ENCODE data around the gene YPEL2. TPM values are rescaled to one million over a fixed set of nuclear protein-coding genes. Genes with fewer than 3 reads are reported as not detected.
"Not testable (repeated sequence)": the region's sequence is repeated elsewhere in the genome, so short reads cannot be mapped to it uniquely, and the experiment has no call there.

The YPEL2 gene
- total RNA-seq, 1 donor from 2014 or later: 16.7 TPM

DNA sequence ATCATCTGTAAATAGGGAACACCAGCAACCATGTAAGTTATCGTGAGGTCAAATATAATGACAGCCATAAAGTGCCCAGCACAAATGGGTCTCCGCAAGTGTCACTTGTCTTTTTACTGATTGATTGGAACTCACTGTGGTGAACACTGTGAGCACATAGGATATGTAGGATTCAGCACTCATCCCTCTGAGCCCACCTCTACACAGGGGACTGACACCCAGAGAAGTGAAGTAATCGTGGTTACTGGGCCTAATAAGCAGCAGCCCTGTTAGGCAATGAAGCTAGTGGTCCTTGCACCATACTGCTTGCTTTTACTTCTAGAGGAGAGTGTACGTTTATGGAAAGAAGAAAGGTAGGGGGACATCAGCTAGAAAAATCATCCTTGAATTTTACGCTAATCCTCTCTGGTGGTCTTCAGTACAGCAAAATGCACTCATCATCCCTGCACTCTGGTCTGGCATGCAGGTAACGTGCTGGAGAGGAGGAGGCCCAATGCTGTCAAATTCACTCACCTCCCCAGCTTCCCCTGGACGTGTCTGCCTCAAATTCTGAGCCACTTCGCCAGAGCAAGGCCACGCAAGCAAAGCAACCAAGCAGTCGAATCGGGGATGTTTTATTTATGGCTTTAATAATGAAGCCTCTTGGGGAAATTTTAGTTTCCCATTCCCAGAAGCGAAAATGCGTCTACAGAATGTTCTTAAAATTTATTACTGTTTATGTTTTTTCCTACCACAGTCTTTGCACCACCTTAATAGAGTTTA is 74.7 kb downstream of the YPEL2 start:
- Histone ChIP-seq H3K4me1 (peaks cover 24% of the 10 kb centered on the region), H3K4me3 (no peak overlapping the region), H3K27ac (peak overlapping the region; percentile 43), H3K9me3 (peaks cover 4% of the 10 kb centered on the region), H3K27me3 (no peaks in the 10 kb centered on the region), H3K36me3 (no peaks in the 10 kb centered on the region)
- intact Hi-C loops (cut with DNase I): no loop called here
- TF ChIP-seq POLR2AphosphoS5 (IDR thresholded peaks at IDR 0.05; ENCODE audit: insufficient read depth in 1 of 2, low read depth in 1 of 2) (no peak), POLR2A (IDR thresholded peaks at IDR 0.05) (no peak)
- TF ChIP-seq, protein P1, sequence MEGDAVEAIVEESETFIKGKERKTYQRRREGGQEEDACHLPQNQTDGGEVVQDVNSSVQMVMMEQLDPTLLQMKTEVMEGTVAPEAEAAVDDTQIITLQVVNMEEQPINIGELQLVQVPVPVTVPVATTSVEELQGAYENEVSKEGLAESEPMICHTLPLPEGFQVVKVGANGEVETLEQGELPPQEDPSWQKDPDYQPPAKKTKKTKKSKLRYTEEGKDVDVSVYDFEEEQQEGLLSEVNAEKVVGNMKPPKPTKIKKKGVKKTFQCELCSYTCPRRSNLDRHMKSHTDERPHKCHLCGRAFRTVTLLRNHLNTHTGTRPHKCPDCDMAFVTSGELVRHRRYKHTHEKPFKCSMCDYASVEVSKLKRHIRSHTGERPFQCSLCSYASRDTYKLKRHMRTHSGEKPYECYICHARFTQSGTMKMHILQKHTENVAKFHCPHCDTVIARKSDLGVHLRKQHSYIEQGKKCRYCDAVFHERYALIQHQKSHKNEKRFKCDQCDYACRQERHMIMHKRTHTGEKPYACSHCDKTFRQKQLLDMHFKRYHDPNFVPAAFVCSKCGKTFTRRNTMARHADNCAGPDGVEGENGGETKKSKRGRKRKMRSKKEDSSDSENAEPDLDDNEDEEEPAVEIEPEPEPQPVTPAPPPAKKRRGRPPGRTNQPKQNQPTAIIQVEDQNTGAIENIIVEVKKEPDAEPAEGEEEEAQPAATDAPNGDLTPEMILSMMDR (IDR thresholded peaks at IDR 0.05): no peak
- DNase-seq (ENCODE audit: extremely low spot score in 2 of 2): no peak

DNA sequence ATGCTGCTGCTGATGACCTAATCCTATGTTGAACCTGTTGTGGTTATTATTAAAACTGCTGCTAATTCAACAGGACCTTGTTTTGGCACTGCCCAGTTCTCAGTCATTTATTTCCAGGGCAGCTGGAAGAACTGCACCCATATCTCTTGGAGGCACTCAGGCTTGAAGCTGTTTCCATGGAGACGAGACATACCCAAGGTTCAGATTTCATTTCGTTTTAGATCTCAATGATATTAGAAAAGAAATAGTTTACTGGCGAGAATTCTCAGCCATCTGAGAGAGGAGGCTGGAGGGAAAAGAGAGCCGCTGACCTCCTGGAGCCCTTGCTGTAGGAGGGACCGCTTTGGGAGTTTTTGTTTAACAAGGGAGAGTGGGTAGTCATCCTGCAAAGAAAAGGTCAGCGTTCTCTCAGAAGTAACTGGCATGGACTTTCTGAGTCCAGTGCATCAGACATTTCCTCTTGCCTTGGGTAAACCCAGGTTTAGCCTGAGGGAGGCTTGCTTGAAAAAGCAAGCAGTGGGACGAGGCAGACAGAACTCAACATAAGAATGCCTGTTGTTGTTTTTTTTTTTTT is 75.4 kb downstream of the YPEL2 start:
- Histone ChIP-seq H3K4me3 (no peak overlapping the region), H3K4me1 (peaks cover 16% of the 10 kb centered on the region), H3K27me3 (no peaks in the 10 kb centered on the region), H3K36me3 (no peaks in the 10 kb centered on the region), H3K9me3 (peaks cover 4% of the 10 kb centered on the region), H3K27ac (peak overlapping the region; percentile 43)
- intact Hi-C loops (cut with DNase I): no loop called here
- no peak for TF ChIP-seq POLR2A (IDR thresholded peaks at IDR 0.05)
- no peak for DNase-seq (ENCODE audit: extremely low spot score in 2 of 2)

DNA sequence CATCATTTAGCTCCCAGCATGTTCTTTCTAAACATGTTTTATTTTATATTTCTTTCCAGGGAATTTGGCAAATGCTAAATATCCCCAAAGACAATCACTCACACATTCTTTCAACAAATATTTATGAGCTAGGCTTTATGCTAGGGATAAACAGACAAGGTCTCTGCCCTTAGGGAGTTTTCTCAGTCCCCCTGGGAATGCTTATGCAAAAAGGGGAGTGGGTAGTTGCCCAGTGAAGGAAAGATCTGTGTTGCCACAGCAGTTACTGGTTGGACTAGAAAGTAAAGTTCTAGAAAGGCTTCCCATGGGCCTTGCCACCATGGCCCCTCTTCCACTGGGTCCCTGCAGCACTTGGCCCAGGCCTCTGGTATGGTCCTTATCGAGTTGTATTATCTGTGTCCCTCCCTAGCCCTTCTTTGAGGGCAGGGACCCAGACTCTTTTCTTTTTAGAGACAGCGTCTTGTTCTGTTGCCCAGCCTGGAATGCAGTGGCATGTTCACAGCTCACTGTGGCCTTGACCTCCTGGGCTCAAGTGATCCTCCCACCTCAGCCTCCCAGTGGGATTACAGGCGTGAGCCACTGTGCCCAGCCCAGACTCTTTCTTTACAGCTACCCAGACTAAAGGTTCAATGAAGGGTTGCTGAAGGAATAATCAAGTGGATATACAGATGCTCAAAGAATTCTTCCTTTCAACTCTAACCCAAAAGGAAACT is 78.0 kb downstream of the YPEL2 start:
- Histone ChIP-seq H3K9me3 (peaks cover 4% of the 10 kb centered on the region), H3K27ac (no peak overlapping the region), H3K36me3 (no peaks in the 10 kb centered on the region), H3K4me1 (peaks cover 15% of the 10 kb centered on the region), H3K27me3 (no peaks in the 10 kb centered on the region), H3K4me3 (no peak overlapping the region)
- DNase-seq (ENCODE audit: extremely low spot score in 2 of 2): no peak
- intact Hi-C loops (cut with DNase I): no loop called here
- no peak for TF ChIP-seq POLR2AphosphoS5 (IDR thresholded peaks at IDR 0.05; ENCODE audit: insufficient read depth in 1 of 2, low read depth in 1 of 2)
- TF ChIP-seq, protein P1 (IDR thresholded peaks at IDR 0.05): no peak
- TF ChIP-seq POLR2A (IDR thresholded peaks at IDR 0.05): no peak

DNA sequence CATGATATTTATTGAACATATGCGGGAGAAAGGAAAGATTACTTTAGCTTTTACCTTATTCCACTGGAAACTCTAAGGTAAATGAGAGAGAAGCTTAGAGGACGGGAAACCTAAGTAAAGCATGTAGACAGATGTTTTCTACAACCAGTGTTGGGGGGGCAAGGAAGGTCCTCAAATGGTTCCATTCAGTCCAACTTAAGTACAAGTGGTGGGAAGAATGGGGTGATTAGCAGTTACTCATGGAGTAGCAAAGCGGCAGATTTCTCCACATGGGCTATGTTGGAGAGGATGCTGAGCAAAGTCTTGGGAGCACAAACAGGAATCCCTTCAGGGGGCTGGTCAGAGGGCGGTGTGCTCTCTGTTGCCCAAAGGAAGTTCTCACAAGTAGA is 78.6 kb downstream of the YPEL2 start:
- Histone ChIP-seq H3K4me1 (peaks cover 15% of the 10 kb centered on the region), H3K27me3 (no peaks in the 10 kb centered on the region), H3K4me3 (no peak overlapping the region), H3K36me3 (no peaks in the 10 kb centered on the region), H3K9me3 (peaks cover 4% of the 10 kb centered on the region), H3K27ac (no peak overlapping the region)
- TF ChIP-seq, protein P1 (IDR thresholded peaks at IDR 0.05): no peak
- TF ChIP-seq POLR2A (IDR thresholded peaks at IDR 0.05) (no peak), POLR2AphosphoS5 (IDR thresholded peaks at IDR 0.05; ENCODE audit: insufficient read depth in 1 of 2, low read depth in 1 of 2) (no peak)
- intact Hi-C loops (cut with DNase I): no loop called here
- no peak for DNase-seq (ENCODE audit: extremely low spot score in 2 of 2)

DNA sequence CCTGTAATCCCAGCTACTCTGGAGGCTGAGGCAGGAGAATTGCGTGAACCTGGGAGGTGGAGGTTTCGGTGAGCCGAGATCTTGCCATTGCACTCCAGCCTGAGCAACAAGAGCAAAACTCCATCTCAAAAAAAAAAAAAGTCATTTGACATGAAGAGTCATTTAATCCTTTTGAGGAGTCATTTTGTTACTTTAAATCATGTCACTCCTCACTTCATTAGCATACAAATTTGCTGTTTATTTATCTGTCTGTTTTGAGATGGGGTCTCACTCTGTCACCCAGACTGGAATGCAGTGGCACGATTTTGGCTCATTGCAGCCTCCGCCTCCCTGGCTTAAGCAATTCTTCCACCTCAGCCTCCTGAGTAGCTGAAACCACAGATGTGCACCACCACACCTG is 81.0 kb downstream of the YPEL2 start:
- DNase-seq (ENCODE audit: extremely low spot score in 2 of 2); H3K4me3 ChIP-seq; intact Hi-C loops (cut with DNase I); H3K27ac ChIP-seq; H3K36me3 ChIP-seq; H3K27me3 ChIP-seq; H3K4me1 ChIP-seq; H3K9me3 ChIP-seq: not testable (repeated sequence)
